OCI-LY7 (cell line): ENCODE results near the gene TGFBR3. TPM values are rescaled to one million over a fixed set of nuclear protein-coding genes. Genes with fewer than 3 reads are reported as not detected.

ENCODE experiments used
- BruUV-seq: library from RNA; stranded (reverse); fragments of 400-500 nt; replicated peaks from 2 replicates; lab custom pipeline; 2021; lab: Mats Ljungman, UMichigan
- CTCF ChIA-PET: fragments of 300-600 bp; sonication (Branson Sonifier 250); formaldehyde crosslinking; loops from one replicate; lab custom pipeline; 2022; ENCODE audit warnings: antibody characterized with exemption; ENCODE audit not compliant: unreplicated experiment; lab: Charles Lee
- POLR2A ChIA-PET: fragments of 300-600 bp; sonication (Branson Sonifier 250); formaldehyde crosslinking; loops from one replicate; lab custom pipeline; 2022; ENCODE audit warnings: antibody characterized with exemption; lab: Charles Lee
- DNase-seq: peaks from one replicate; pipeline ENCODE4 v3.0.0-alpha.2; 2015; ENCODE audit warnings: low spot score
- H2AFZ ChIP-seq: fragments of 200-600 bp; sonication (generic), shearing (Covaris generic); 2 replicates; pipeline ENCODE4 v1.6.1; 2014; ENCODE audit warnings: mild to moderate bottlenecking, antibody characterized with exemption, low read length, moderate library complexity
- H3K27ac ChIP-seq: fragments of 200-600 bp; sonication (generic); 2 replicates; pipeline ENCODE4 v1.5.1; 2014; ENCODE audit warnings: mixed run types, low read depth, mild to moderate bottlenecking, moderate library complexity, low read length, inconsistent platforms; ENCODE audit not compliant: poor library complexity, severe bottlenecking
- H3K36me3 ChIP-seq: fragments of 200-600 bp; sonication (generic); 2 replicates; pipeline ENCODE4 v1.6.1; 2014; ENCODE audit warnings: mild to moderate bottlenecking, antibody characterized with exemption, low read length, moderate library complexity, mixed read lengths; ENCODE audit not compliant: insufficient read depth
- H3K4me1 ChIP-seq: fragments of 200-600 bp; sonication (generic); 2 replicates; pipeline ENCODE4 v1.5.1; 2014; ENCODE audit warnings: mild to moderate bottlenecking, low read length; ENCODE audit not compliant: insufficient read depth, poor library complexity, severe bottlenecking
- H3K4me2 ChIP-seq: fragments of 200-600 bp; sonication (generic); 2 replicates; pipeline ENCODE4 v1.6.1; 2014; ENCODE audit warnings: mild to moderate bottlenecking, low read length
- H3K4me3 ChIP-seq: fragments of 200-600 bp; sonication (generic); 2 replicates; pipeline ENCODE4 v1.5.1; 2014; ENCODE audit warnings: mild to moderate bottlenecking, low read depth, low read length; ENCODE audit not compliant: poor library complexity, severe bottlenecking
- H3K79me2 ChIP-seq: fragments of 200-600 bp; sonication (generic); 2 replicates; pipeline ENCODE4 v1.6.1; 2016; ENCODE audit warnings: low read depth, mild to moderate bottlenecking, low read length, moderate library complexity, mixed read lengths; ENCODE audit not compliant: insufficient read depth
- H3K9me2 ChIP-seq: fragments of 200-600 bp; sonication (generic); 2 replicates; pipeline ENCODE4 v1.6.1; 2016; ENCODE audit warnings: mild to moderate bottlenecking, low read length, mixed read lengths; ENCODE audit not compliant: insufficient read depth
- H3K9me3 ChIP-seq: fragments of 200-600 bp; sonication (generic); 2 replicates; pipeline ENCODE4 v1.6.1; 2014; ENCODE audit warnings: mild to moderate bottlenecking, mixed run types, low read length, mixed read lengths
- H4K20me1 ChIP-seq: fragments of 200-600 bp; sonication (generic); 2 replicates; pipeline ENCODE4 v1.6.1; 2014; ENCODE audit warnings: mild to moderate bottlenecking, antibody characterized with exemption, low read length, moderate library complexity, mixed read lengths; ENCODE audit not compliant: insufficient read depth
- CTCF ChIP-seq: fragments of 200-600 bp; sonication (generic); conservative IDR thresholded peaks from 2 replicates; pipeline ENCODE4 v1.5.1; 2014; ENCODE audit warnings: mild to moderate bottlenecking, antibody characterized with exemption, low read length, moderate library complexity, mixed read lengths
- EZH2phosphoT487 ChIP-seq: fragments of 200-600 bp; sonication (generic); IDR thresholded peaks from 2 replicates; pipeline ENCODE4 v1.6.1; 2018; ENCODE audit warnings: low read depth, borderline replicate concordance, mild to moderate bottlenecking, mixed run types, antibody characterized with exemption, low read length, moderate library complexity, mixed read lengths
- intact Hi-C: fragments of 100-400 bp; cut with micrococcal nuclease; formaldehyde crosslinking; loops from one replicate; pipeline ENCODE4 v1.10.0; 2022; ENCODE audit not compliant: unreplicated experiment
- total RNA-seq, 2 experiments: library from RNA; depleted of rRNA in 1 of 2; stranded (reverse); fragments of >200 nt in 1 of 2; shearing (Covaris generic) in 1 of 2; gene quantifications; 2 replicates each; pipeline ENCODE4 v1.2.3, GENCODE V29; 2014 to 2022

The TGFBR3 gene
- total RNA-seq, 2 experiments from 2014 or later: not detected

- Histone ChIP-seq H3K36me3 (no peaks in the 10 kb centered on the region), H3K4me1 (no peaks in the 10 kb centered on the region), H3K4me3 (no peak overlapping the region), H3K79me2 (no peaks in the 10 kb centered on the region), H2AFZ (no peak overlapping the region), H4K20me1 (no peaks in the 10 kb centered on the region), H3K9me2 (no peaks in the 10 kb centered on the region; the same call in 1 of the 2 replicates), H3K9me3 (no peaks in the 10 kb centered on the region), H3K27ac (no peak overlapping the region), H3K4me2 (no peak overlapping the region)
- intact Hi-C loops: no loop called here
- POLR2A ChIA-PET: no interaction called here
- TF ChIP-seq EZH2phosphoT487 (no peak), CTCF (no peak)
- no TSS peak for BruUV-seq
- CTCF ChIA-PET: no interaction called here
- DNase-seq: no peak
These were observed 72.1 kb downstream of the TGFBR3 start for GRCh38 chr1:91813813-91814212.

- intact Hi-C loops: no loop called here
- BruUV-seq: no TSS peak
- no peak overlapping the region for H3K27ac ChIP-seq
- H3K9me2 ChIP-seq: no peaks in the 10 kb centered on the region; the same call in 1 of the 2 replicates
- no peaks in the 10 kb centered on the region for H3K4me1 ChIP-seq
- POLR2A ChIA-PET: no interaction called here
- CTCF ChIA-PET: no interaction called here
- H3K4me3 ChIP-seq: no peak overlapping the region
- H4K20me1 ChIP-seq: no peaks in the 10 kb centered on the region
- no peak overlapping the region for H2AFZ ChIP-seq
- no peak for DNase-seq
- H3K36me3 ChIP-seq: no peaks in the 10 kb centered on the region
- H3K4me2 ChIP-seq: no peak overlapping the region
- TF ChIP-seq CTCF (no peak), EZH2phosphoT487 (no peak)
- no peaks in the 10 kb centered on the region for H3K9me3 ChIP-seq
- no peaks in the 10 kb centered on the region for H3K79me2 ChIP-seq
These were observed 74.5 kb downstream of the TGFBR3 start for GRCh38 chr1:91811363-91812025.

GRCh38 chr1:91809317-91809716 is 76.6 kb downstream of the TGFBR3 start:
- no peaks in the 10 kb centered on the region for H3K4me1 ChIP-seq
- H3K9me3 ChIP-seq: no peaks in the 10 kb centered on the region
- H3K79me2 ChIP-seq: no peaks in the 10 kb centered on the region
- no peak overlapping the region for H2AFZ ChIP-seq
- intact Hi-C loops: no loop called here
- no TSS peak for BruUV-seq
- ChIA-PET CTCF (no interaction called here), POLR2A (interaction anchor here (1.2 kb wide), 1 partner anchor 9 kb away, joined by 4 read pairs; no protein-coding TSS in a partner anchor)
- DNase-seq: no peak
- H3K27ac ChIP-seq: no peak overlapping the region
- H3K4me3 ChIP-seq: no peak overlapping the region
- no peak overlapping the region for H3K4me2 ChIP-seq
- TF ChIP-seq EZH2phosphoT487 (no peak), CTCF (no peak)
- H4K20me1 ChIP-seq: no peaks in the 10 kb centered on the region
- H3K36me3 ChIP-seq: no peaks in the 10 kb centered on the region
- no peaks in the 10 kb centered on the region for H3K9me2 ChIP-seq
